Caco-2 (cell line): ENCODE data around the gene PDXDC1. TPM values are rescaled to one million over a fixed set of nuclear protein-coding genes. Genes with fewer than 3 reads are reported as not detected.
"Not testable (repeated sequence)": the region's sequence is repeated elsewhere in the genome, so short reads cannot be mapped to it uniquely, and the experiment has no call there.

Experiments used
- BruUV-seq: library from RNA; stranded (reverse); fragments of 400-500 nt; replicated peaks from 2 replicates; lab custom pipeline; 2021; lab: Mats Ljungman, UMichigan
- CTCF ChIA-PET: fragments of 300-600 bp; sonication (Branson Sonifier 250); formaldehyde crosslinking; loops from one replicate; lab custom pipeline; 2022; ENCODE audit warnings: antibody characterized with exemption; lab: Charles Lee
- POLR2A ChIA-PET: fragments of 300-600 bp; sonication (Branson Sonifier 250); formaldehyde crosslinking; loops from one replicate; lab custom pipeline; 2022; ENCODE audit warnings: antibody characterized with exemption; lab: Charles Lee
- DNase-seq, 2 experiments: peaks; one replicate each; pipeline versions ENCODE4 v3.0.0 to v3.0.0-alpha.2; 2020 to 2022
- H3K27me3 ChIP-seq: replicated peaks from 2 replicates; pipeline ENCODE4 v1.6.0; 2011; ENCODE audit warnings: low read length; ENCODE audit not compliant: control insufficient read depth, insufficient read depth
- H3K36me3 ChIP-seq: 2 replicates; pipeline ENCODE4 v1.5.1; 2011; ENCODE audit warnings: low read length; ENCODE audit not compliant: control insufficient read depth, insufficient read depth
- H3K4me1 ChIP-seq: fragments of 250-450 bp; sonication (Bioruptor Pico); 2 replicates; pipeline ENCODE4 v1.5.1; 2020; ENCODE audit warnings: mild to moderate bottlenecking
- H3K4me3 ChIP-seq: 2 replicates; pipeline ENCODE4 v1.5.1; 2011; ENCODE audit warnings: low read depth, mild to moderate bottlenecking, control low read depth, low read length
- H3K9me3 ChIP-seq: fragments of 250-450 bp; sonication (Bioruptor Pico); 2 replicates; pipeline ENCODE4 v1.5.1; 2020; ENCODE audit warnings: mild to moderate bottlenecking, moderate library complexity
- H3K27ac Mint-ChIP-seq: one replicate; pipeline ENCODE4 v1.8.0; 2022; ENCODE audit warnings: mixed read lengths; ENCODE audit not compliant: unreplicated experiment
- H3K27me3 Mint-ChIP-seq: one replicate; pipeline ENCODE4 v1.8.0; 2022; ENCODE audit warnings: mixed read lengths; ENCODE audit not compliant: insufficient read depth, unreplicated experiment
- H3K36me3 Mint-ChIP-seq: one replicate; pipeline ENCODE4 v1.8.0; 2022; ENCODE audit warnings: mild to moderate bottlenecking, mixed read lengths; ENCODE audit not compliant: insufficient read depth, unreplicated experiment
- H3K4me1 Mint-ChIP-seq: one replicate; pipeline ENCODE4 v1.8.0; 2022; ENCODE audit warnings: low read depth, mixed read lengths; ENCODE audit not compliant: unreplicated experiment
- H3K4me3 Mint-ChIP-seq: one replicate; pipeline ENCODE4 v1.8.0; 2022; ENCODE audit warnings: mild to moderate bottlenecking, moderate library complexity, mixed read lengths; ENCODE audit not compliant: unreplicated experiment
- H3K9me3 Mint-ChIP-seq: one replicate; pipeline ENCODE4 v1.8.0; 2022; ENCODE audit warnings: mixed read lengths; ENCODE audit not compliant: unreplicated experiment
- CTCF ChIP-seq, 2 experiments: fragments of 200-600 bp in 1 of 2; IDR thresholded peaks; 1 replicate in 1 of 2; 2 replicates in 1 of 2; pipeline versions ENCODE4 v1.5.1 to v1.8.0; 2011 to 2022; ENCODE audit warnings: antibody characterized with exemption in 1 of 2, control low read depth in 1 of 2, inconsistent platforms in 1 of 2, low read depth in 1 of 2, low read length in 1 of 2, mild to moderate bottlenecking in 1 of 2, moderate library complexity in 1 of 2; ENCODE audit not compliant: insufficient read depth in 1 of 2, severe bottlenecking in 1 of 2, unreplicated experiment in 1 of 2
- intact Hi-C: fragments of 100-400 bp; cut with micrococcal nuclease; formaldehyde crosslinking; loops from one replicate; pipeline ENCODE4 v1.10.0; 2022; ENCODE audit not compliant: unreplicated experiment
- total RNA-seq: library from RNA; stranded (reverse); gene quantifications from 2 replicates; pipeline ENCODE4 v1.2.3, GENCODE V29; 2022

The PDXDC1 gene
- total RNA-seq, 1 experiment from 2014 or later = 139 TPM

DNA sequence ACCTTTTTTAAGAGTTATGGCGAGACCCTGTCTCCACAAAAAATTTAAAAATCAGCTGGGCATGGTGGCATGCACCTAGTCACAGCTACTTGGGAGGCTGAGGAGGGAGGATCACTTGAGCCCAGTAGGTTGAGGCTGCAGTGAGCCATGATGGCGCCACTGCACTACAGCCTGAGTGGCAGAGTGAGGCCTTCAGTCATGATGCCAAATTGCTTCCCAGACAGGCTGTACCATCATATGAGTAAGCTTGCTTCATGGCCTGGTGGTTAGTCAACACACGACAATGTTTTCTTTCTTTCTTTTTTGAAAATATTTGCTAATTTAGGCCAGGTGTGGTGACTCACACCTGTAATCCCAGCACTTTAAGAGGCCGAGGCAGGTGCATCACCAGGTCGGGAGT, 68.5 kb downstream of the PDXDC1 start:
- DNase-seq = no peak
- no peaks in the 10 kb centered on the region for H3K9me3 ChIP-seq
- ChIA-PET CTCF (no interaction called here), POLR2A (no interaction called here)
- no peaks in the 10 kb centered on the region for H3K27me3 Mint-ChIP-seq
- H3K4me3 ChIP-seq = no peak overlapping the region
- intact Hi-C loops = no loop called here
- H3K4me1 ChIP-seq = no peaks in the 10 kb centered on the region
- no TSS peak for BruUV-seq
- peaks cover 48% of the 10 kb centered on the region for H3K36me3 Mint-ChIP-seq
- H3K27ac Mint-ChIP-seq = no peak overlapping the region
- no peaks in the 10 kb centered on the region for H3K9me3 Mint-ChIP-seq
- no peaks in the 10 kb centered on the region for H3K27me3 ChIP-seq
- peaks cover 1% of the 10 kb centered on the region; the same call in 1 of the 2 replicates for H3K36me3 ChIP-seq
- no peak overlapping the region for H3K4me3 Mint-ChIP-seq
- no peak for TF ChIP-seq CTCF (IDR thresholded peaks at IDR 0.05; ENCODE audit: insufficient read depth in 1 of 2, low read depth in 1 of 2, low read length in 1 of 2, severe bottlenecking in 1 of 2, unreplicated experiment in 1 of 2)
- no peaks in the 10 kb centered on the region for H3K4me1 Mint-ChIP-seq

GRCh38 chr16:15044286-15044685, 69.5 kb downstream of the PDXDC1 start:
- no peaks in the 10 kb centered on the region for H3K4me1 ChIP-seq
- H3K27ac Mint-ChIP-seq = no peak overlapping the region
- ChIA-PET POLR2A (no interaction called here), CTCF (no interaction called here)
- no peaks in the 10 kb centered on the region for H3K27me3 Mint-ChIP-seq
- no peak for DNase-seq
- H3K36me3 ChIP-seq = no peaks in the 10 kb centered on the region
- no peaks in the 10 kb centered on the region for H3K27me3 ChIP-seq
- H3K4me3 Mint-ChIP-seq = no peak overlapping the region
- intact Hi-C loops = no loop called here
- peaks cover 39% of the 10 kb centered on the region for H3K36me3 Mint-ChIP-seq
- no peaks in the 10 kb centered on the region for H3K4me1 Mint-ChIP-seq
- no peak for TF ChIP-seq CTCF (IDR thresholded peaks at IDR 0.05; ENCODE audit: insufficient read depth in 1 of 2, low read depth in 1 of 2, low read length in 1 of 2, severe bottlenecking in 1 of 2, unreplicated experiment in 1 of 2)
- no TSS peak for BruUV-seq
- no peaks in the 10 kb centered on the region for H3K9me3 Mint-ChIP-seq
- no peak overlapping the region for H3K4me3 ChIP-seq
- no peaks in the 10 kb centered on the region for H3K9me3 ChIP-seq

- H3K27me3 ChIP-seq, BruUV-seq, H3K9me3 Mint-ChIP-seq, H3K27me3 Mint-ChIP-seq, H3K9me3 ChIP-seq, POLR2A ChIA-PET, H3K36me3 ChIP-seq, CTCF ChIA-PET, intact Hi-C loops, H3K4me1 ChIP-seq, DNase-seq, H3K4me1 Mint-ChIP-seq, H3K4me3 ChIP-seq, H3K4me3 Mint-ChIP-seq: not testable (repeated sequence)
- Mint-ChIP-seq H3K36me3 (peaks cover 30% of the 10 kb centered on the region), H3K27ac (peak overlapping the region; percentile 20)
These were observed 70.4 kb downstream of the PDXDC1 start for GRCh38 chr16:15045270-15045669.
